IPS-15b (cell line): ENCODE data around the gene COL27A1.

Experiments
- H3K27me3 ChIP-seq: one replicate; pipeline ENCODE4 v1.6.1; 2013; ENCODE audit warnings: low read length; ENCODE audit not compliant: control insufficient read depth, insufficient read depth
- H3K36me3 ChIP-seq: one replicate; pipeline ENCODE4 v1.6.1; 2013; ENCODE audit warnings: low read length; ENCODE audit not compliant: control insufficient read depth, insufficient read depth
- H3K4me1 ChIP-seq: one replicate; pipeline ENCODE4 v1.6.1; 2013; ENCODE audit warnings: mild to moderate bottlenecking, low read length; ENCODE audit not compliant: control insufficient read depth, insufficient read depth
- H3K4me3 ChIP-seq: one replicate; pipeline ENCODE4 v1.5.1; 2013; ENCODE audit warnings: low read depth, low read length
- H3K9ac ChIP-seq: one replicate; pipeline ENCODE4 v1.6.1; 2013; ENCODE audit warnings: low read depth, mild to moderate bottlenecking, low read length
- H3K9me3 ChIP-seq: one replicate; pipeline ENCODE4 v1.6.1; 2013; ENCODE audit warnings: mild to moderate bottlenecking, low read length; ENCODE audit not compliant: control insufficient read depth, insufficient read depth

The COL27A1 gene

DNA sequence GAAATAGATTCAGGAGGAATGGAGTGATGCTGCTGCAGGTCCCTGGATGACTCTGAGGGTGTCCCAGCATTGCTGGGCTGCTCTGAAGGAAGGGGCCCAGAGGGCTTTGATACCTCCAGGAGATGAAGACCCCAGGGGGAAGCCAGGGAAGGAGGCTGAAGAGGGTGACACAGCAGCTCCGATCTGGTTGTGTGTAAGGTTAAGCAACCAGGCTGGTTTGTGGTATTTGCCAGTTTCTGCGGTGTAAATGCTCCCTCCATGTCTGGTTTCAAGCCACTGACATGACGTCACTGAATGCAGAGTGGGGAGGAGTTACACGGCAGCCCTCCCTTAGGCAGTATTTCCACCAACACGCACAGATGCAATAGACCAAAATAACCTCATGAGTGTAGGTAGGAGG is 127.6 kb downstream of the COL27A1 start:
- Histone ChIP-seq H3K9me3 (no peaks in the 10 kb centered on the region), H3K4me3 (no peak overlapping the region), H3K4me1 (no peaks in the 10 kb centered on the region), H3K27me3 (no peaks in the 10 kb centered on the region), H3K36me3 (peaks cover 8% of the 10 kb centered on the region), H3K9ac (no peak overlapping the region)

DNA sequence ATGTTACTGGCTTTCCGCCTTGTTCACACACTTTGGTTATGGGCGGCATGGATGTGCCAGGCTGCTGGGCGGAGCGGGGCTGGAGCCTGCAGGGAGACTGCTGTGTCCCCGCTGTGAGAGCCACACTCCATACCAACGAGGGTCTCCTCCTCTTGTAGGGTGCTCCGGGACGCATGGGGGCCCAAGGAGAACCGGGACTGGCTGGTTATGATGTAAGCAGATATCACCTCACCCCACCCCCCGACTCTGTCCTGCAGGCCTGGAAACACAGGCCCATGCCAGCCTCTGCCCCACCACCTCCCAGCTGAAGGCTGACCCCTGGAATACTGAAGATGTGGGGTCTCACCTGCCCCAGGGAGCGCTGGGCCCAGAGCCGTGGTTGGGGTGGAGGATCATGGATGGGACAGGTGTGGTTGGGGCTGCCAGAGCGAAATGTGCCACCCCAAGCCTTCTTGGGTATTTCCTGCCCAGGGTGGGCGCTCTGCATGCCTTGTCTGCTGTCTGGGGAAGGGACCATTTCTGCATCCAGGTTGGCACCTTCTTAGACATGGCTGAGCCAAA is 128.3 kb downstream of the COL27A1 start:
- H3K4me3 ChIP-seq: no peak overlapping the region
- H3K9me3 ChIP-seq: no peaks in the 10 kb centered on the region
- no peaks in the 10 kb centered on the region for H3K27me3 ChIP-seq
- peaks cover 8% of the 10 kb centered on the region for H3K36me3 ChIP-seq
- H3K9ac ChIP-seq: no peak overlapping the region
- H3K4me1 ChIP-seq: no peaks in the 10 kb centered on the region

DNA sequence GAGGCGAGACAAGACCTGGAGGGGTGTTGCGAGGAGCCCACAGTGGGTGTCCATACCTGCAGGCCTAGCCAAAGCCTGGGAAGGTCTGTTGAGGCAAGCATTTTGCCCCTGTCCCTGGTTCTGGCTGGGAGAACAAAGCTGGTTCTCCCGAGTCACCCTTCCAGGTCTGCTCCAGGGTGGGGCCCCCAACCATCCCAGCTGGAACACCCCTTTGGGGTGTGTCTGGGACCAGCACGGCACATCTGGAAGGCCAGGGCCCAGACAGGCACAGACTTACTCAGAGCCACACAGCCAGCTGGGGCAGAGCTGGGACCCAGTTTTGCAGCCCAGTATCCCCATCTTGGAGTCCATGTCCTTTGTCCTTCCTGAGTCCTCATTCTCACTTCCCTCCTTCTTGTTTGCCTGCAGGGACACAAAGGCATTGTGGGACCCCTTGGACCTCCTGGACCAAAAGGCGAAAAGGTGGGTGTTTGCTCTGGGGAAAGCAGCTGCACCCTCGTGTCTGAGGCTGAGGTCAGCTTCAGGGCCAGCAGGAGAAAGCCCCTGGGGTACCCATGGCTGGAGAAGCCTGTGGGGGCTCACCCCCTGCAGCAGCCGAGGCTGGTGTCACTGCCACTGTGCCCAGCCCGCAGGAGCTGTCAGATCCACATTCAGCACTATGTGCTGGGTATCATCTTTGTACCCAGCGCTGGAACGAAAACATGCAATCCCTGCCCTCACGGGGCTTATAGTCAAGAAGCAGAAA is 129.2 kb downstream of the COL27A1 start:
- Histone ChIP-seq H3K36me3 (peaks cover 8% of the 10 kb centered on the region), H3K9me3 (no peaks in the 10 kb centered on the region), H3K27me3 (no peaks in the 10 kb centered on the region), H3K4me1 (no peaks in the 10 kb centered on the region), H3K9ac (no peak overlapping the region), H3K4me3 (no peak overlapping the region)

DNA sequence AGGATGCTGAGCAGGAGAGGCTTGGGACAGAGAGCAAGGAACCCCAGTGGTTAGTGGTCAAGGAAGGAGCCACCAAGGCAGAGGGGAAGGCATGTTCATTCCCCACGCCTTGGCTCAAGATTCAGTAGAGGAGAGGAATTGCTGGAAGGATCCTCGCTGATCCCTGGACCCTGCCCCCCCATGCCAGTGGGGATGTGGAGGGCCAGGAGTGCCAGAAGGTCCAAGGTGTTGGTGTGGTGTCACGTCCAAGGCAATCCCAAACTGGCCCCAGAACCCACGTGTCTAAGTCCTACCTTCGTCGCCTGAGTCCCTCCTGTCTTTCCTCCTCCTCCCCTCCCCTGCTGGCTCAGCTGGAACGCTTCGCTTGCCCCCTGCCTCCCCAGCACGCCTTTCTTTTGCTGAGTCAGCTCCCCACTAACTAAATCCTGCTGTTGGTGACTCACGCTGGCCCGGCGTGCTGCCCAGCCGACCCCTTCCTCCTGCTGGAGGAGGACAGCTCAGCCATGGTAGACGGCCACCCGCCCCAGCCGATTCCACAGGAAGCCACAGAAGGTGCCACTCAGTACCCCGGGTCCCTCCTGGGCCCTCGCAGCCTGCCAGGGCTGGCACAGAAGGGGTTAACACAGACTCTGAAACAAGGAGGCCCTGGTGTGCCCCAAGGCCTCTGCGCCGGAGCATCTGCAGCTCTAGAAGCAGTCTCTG is 130.0 kb downstream of the COL27A1 start:
- peaks cover 8% of the 10 kb centered on the region for H3K36me3 ChIP-seq
- H3K4me3 ChIP-seq: no peak overlapping the region
- H3K9me3 ChIP-seq: no peaks in the 10 kb centered on the region
- H3K4me1 ChIP-seq: no peaks in the 10 kb centered on the region
- no peak overlapping the region for H3K9ac ChIP-seq
- H3K27me3 ChIP-seq: no peaks in the 10 kb centered on the region

DNA sequence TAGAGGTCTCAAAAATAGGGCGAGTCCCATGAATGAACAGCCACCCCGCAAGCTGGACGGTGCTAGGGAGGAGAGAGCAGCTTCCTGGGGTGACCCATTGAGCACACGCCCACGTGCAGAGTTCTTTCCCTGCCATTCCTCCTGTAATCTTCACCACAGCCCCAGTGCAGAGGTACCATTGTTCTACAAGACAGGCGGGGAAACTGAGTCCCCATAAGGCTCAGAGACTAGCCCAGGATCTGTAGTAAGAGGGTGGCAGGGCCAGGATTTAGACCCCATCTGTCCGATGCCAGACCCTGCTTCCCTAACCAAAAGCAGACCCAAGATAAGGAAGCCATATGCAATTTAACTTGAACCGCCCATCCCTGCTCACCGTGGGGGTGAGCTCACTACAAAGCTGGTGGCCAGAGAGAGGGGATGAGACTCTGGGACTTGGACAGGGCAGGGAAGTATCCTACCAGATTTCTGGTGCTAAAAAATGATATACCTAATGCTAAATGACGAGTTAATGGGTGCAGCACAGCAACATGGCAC is 130.9 kb downstream of the COL27A1 start:
- Histone ChIP-seq H3K36me3 (peaks cover 8% of the 10 kb centered on the region), H3K9me3 (no peaks in the 10 kb centered on the region), H3K27me3 (no peaks in the 10 kb centered on the region), H3K4me1 (no peaks in the 10 kb centered on the region), H3K4me3 (no peak overlapping the region), H3K9ac (no peak overlapping the region)

DNA sequence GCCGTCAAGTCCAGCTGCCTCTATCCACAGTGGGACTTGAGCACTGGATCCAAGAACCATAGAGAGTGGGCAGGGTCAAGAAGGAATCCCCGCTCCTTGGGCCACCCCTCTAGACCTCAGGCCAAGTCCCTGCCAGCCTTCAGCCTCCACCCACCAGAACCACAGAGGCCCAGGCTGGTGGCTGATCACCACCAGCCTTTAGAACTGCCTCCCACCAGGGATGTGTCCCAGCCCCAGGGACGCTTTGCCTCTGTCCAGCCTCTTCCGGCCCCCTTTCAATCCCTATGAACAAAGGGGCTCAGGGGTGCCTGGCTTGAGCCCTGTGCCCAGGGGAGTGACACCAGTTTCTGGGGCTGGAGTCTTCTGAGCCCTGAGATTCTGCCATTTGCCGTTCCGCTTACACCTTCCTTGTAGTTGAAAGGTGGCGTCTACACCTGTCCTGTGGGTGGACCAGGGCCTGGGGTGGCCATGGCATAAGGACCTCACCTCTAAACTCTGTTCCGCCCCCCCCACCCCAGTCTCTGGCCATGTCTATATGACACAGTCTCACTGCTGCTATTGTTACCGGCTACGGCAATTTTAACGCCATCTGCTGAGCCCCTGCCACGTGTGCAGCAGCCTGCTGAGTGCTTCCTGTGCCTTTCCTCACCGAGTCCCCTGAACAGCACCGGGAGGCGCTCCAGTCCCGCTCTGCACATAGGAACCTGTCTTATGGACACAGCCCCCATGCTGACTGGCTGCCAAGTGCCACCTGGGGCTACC is 131.8 kb downstream of the COL27A1 start:
- Histone ChIP-seq H3K9ac (no peak overlapping the region), H3K4me3 (no peak overlapping the region), H3K36me3 (peaks cover 8% of the 10 kb centered on the region), H3K9me3 (no peaks in the 10 kb centered on the region), H3K4me1 (no peaks in the 10 kb centered on the region), H3K27me3 (no peaks in the 10 kb centered on the region)

DNA sequence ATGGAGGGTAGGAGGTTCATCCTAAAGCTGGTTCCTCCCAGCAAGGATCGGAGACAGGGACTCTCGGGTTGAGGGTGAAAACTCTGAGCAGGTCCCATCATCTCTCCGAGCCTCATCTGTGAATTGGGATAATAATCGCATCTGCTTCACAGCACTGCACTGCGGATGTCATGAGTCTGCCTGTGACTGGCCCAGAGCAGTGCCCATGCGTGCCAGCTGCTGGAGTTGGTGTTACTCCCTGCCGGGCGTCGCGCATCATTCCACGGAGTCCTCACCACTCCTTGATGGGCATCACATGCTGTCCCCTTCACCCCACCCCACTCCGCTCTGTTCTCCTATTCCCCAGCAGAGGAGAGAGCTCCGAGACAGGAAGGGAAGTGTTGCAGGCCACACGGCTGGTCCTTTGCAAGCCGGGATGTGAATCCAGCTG is 132.4 kb downstream of the COL27A1 start:
- Histone ChIP-seq H3K4me3 (no peak overlapping the region), H3K4me1 (no peaks in the 10 kb centered on the region), H3K9me3 (no peaks in the 10 kb centered on the region), H3K9ac (no peak overlapping the region), H3K36me3 (peaks cover 8% of the 10 kb centered on the region), H3K27me3 (no peaks in the 10 kb centered on the region)

DNA sequence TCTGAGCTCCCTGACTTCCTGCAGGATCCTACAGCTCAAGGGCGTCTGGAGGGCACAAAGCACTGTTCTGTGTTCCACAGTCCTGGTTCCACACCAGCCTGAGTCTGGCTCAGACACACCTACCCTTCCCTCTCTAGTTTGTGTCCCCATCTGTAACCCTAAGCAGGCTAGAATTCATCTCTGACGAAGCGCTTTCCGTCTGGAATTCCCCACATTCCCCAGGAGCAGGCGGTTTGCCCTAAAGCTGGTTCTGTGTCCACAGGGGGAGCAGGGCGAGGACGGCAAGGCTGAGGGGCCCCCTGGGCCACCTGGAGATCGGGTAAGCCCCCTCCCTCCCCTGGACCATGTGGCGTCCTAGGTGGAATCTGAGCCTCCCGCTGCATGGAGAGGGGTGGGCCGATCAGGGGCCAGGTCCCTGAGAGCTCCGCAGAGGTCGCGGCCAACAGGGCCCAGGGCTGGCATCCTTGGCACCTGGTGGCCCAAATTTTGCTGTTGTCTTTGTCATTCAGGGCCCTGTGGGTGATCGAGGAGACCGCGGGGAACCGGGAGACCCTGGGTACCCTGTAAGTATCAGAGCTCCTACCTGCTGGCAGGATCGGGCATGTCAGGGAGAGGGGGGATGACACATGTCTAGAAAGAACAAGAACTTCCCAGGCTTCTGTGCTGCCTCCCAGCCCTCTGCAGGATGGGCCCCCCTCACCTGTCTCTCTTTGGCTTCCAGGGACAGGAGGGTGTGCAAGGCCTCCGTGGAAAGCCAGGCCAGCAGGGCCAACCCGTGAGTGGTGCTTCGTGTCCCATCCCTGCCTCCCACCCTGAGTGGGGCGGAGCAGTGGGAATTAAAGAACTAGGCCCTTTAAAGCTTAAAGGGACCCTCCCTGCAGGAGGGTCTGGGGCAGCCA is 133.1 kb downstream of the COL27A1 start:
- Histone ChIP-seq H3K4me3 (no peak overlapping the region), H3K9me3 (no peaks in the 10 kb centered on the region), H3K9ac (no peak overlapping the region), H3K36me3 (peaks cover 8% of the 10 kb centered on the region), H3K27me3 (no peaks in the 10 kb centered on the region), H3K4me1 (no peaks in the 10 kb centered on the region)

DNA sequence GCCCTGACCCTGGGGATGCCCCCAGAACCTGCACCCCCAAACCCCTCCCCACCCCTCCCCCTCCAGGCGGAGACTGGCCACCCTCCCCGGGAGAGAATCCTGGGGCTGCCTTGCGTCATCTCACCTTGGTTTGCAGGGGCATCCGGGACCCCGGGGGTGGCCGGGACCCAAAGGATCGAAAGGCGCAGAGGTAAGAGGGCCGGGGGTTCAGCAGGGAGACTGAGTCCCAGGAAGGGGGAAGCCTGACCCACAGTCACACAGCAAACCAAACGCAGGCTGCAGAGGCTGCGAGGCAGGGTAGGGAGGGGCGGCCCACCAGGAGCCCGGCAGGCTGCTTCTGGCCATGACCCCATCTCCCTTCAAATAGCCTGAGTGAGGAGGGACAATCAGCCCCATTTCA is 133.8 kb downstream of the COL27A1 start:
- H3K4me3 ChIP-seq: no peak overlapping the region
- H3K9ac ChIP-seq: no peak overlapping the region
- no peaks in the 10 kb centered on the region for H3K4me1 ChIP-seq
- H3K9me3 ChIP-seq: no peaks in the 10 kb centered on the region
- peaks cover 8% of the 10 kb centered on the region for H3K36me3 ChIP-seq
- H3K27me3 ChIP-seq: no peaks in the 10 kb centered on the region

DNA sequence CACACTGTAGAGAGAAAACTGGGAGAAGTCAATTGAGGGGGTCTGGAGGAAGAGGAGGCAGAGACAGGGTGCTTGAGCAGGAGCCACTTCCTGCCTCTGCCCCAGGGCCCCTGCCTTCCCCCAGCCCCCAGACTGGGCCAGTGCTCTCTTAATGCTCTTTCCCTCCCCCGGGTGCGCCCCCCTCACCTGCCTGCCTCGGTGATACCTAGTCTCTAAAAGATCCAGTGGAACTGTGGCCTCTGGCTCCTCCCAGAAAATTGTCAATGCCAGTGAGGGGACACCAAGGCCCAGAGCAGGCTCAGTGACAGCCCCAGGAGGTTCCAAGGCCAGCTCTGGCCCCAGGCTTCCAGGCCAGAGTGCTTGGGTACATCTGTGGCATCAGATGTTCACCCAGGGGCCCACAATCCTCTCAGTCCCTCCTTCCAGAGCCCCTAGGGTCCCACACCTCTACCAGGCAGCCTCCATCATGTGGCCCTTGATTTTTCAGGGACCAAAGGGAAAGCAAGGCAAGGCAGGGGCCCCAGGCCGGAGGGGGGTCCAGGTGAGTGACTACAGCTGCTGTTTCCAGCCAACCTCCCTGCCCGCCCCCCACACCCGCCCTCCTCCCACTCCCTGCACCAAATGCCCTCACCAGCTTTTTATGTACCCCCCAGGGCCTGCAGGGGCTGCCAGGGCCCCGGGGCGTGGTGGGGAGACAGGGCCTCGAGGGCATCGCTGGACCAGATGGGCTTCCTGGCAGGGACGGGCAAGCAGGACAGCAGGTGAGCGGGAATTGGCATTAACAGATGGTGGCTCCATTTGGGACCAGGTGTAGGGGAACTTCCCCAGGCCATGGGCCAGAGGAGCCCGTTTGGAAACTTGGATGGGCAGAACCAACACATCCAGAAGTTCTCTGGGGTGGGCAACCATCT is 134.5 kb downstream of the COL27A1 start:
- no peak overlapping the region for H3K9ac ChIP-seq
- no peaks in the 10 kb centered on the region for H3K4me1 ChIP-seq

More for the DNA sequence above, 134.5 kb downstream of the COL27A1 start:
- Histone ChIP-seq H3K9me3 (no peaks in the 10 kb centered on the region), H3K4me3 (no peak overlapping the region), H3K27me3 (no peaks in the 10 kb centered on the region), H3K36me3 (peaks cover 4% of the 10 kb centered on the region)
